ENCODE data around the gene FUBP3.

Gene FUBP3

GRCh38 chr9:130634801-130635200 lies 55.4 kb downstream of the FUBP3 start:
- DNase-seq: no peak

DNA sequence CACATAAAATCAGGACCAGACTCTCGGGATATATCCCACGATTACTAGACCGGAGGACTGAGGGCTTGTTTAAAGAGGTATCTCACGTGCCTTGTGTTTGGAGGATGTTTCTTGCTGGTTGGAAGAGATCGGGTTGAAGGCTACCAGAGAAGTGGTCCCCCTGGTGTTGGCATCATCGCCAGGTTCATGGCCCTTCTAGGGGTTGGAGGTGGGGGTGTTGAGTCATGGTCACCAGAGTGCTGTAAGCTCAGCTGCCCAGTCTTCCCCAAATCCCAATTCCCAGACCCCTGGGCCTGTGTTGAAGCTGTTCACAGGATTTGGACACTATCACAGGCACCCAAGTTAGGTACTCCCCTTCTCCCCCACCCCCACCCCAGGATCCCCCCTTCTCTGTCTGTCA lies 55.9 kb downstream of the FUBP3 start:
- no peak for DNase-seq

DNA sequence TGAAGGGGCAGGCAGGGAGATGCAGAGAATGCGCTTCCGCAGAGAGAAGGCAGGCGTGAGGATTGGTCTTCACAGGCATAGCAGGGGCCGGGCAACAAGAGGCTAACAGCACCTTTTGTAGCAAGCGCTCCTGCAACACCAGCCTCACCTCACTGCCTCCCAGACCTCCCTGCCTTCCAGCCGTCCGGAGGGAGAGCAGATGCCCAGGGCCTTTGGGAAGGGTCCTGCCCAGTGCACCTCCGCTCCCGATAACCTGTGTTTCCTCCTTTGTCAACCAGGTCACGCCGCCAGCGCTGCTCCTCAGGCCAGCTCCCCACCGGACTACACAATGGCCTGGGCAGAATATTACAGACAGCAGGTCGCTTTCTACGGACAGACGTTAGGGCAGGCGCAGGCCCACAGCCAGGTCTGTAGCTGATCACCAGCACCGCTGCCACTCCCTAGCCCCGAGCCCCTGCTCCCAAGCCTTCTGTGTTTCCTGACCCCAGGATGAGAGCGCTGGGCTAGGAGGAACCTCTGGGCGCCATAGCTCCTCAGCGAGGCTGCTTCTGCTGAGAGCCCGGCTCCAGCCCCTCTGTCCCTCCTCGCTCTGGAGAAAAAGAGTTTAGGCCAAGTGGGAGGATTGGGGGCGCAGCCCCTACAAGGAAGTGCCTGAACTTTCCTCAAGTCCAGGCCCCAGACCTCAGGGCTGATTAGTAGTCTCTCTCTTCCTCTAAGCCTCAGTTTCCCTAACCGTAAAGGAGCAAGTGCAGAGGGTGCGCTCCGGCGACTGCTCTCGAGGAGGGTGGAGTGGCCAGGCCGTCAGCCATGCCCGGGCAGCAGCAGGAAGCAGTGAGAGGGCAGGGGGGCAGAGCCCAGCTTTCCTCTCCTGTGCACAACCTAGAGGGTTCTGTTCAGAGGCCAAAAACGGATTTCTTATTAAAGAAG lies 56.6 kb downstream of the FUBP3 start:
- DNase-seq: no peak

GRCh38 chr9:130636648-130637020 lies 57.3 kb downstream of the FUBP3 start:
- DNase-seq: no peak

DNA sequence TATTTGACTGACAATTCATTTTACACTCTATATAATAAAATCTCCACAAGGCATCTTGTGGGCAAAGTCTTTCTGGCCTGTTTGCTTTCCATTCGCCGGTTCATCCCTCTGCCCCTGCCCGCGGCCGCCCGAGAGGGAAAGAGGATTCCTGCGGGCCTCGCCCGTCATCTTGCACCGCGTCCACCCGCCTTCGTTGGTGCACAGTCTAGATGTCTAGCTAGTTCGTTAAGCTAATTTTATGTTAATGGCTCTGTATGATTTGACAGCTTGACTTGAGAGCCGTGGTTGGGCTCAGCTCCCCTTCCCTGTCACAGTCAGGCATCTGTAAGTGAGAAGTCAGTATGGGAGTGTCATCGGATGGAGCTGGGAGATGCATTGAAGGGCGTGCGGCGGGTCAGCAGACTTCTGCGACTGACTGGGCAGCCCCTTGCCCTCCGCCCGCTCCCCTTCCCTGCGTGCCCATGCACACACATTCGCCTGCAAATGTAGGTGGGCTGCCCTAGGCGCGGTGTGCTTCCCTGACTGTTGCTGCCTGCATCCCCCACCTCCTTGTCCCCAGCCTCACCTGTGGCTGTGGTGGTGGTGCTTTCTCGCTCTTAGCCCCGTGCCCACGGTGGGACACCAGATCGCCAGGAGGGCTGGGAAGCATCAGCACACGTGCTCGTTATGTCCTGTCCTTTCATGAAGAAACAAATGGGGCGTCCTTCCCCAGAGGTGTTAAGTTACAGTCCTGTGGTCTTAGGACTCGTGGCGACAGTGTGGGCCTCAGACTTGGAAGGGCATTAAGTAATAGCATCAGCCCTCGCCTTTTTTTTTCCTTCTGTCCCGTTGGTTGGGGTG lies 59.1 kb downstream of the FUBP3 start:
- DNase-seq: no peak

DNA sequence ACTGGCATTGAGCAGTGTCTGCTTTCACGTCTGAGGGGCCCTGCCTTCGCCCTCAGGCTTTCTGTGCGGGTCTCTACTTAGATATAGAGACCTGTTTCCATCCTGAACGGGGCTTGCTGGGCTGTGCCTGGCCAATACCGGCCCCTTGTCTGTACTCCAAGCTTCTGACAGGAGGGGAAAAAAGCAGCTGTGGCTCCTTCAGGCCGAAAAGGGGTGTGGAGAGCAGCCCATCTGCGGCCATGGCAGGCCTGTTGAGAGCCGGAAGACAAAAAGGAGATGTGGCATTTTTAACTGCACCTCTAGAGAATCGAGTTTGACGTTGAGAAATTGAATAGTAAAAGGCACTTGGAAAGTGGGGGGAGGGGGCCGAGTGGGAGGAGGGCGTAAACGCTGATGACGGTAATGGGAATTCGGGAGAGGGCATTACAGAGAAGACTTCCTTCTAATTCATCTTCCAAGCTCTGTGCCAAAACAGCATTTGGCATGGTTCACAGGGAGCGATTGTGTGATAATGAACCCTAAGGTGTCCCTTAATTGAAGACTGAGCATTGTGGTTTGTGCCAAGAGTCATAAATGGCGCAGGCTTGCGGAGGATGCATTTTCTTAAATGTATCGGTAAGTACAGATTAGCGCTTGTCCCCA lies 59.9 kb downstream of the FUBP3 start:
- no peak for DNase-seq

DNA sequence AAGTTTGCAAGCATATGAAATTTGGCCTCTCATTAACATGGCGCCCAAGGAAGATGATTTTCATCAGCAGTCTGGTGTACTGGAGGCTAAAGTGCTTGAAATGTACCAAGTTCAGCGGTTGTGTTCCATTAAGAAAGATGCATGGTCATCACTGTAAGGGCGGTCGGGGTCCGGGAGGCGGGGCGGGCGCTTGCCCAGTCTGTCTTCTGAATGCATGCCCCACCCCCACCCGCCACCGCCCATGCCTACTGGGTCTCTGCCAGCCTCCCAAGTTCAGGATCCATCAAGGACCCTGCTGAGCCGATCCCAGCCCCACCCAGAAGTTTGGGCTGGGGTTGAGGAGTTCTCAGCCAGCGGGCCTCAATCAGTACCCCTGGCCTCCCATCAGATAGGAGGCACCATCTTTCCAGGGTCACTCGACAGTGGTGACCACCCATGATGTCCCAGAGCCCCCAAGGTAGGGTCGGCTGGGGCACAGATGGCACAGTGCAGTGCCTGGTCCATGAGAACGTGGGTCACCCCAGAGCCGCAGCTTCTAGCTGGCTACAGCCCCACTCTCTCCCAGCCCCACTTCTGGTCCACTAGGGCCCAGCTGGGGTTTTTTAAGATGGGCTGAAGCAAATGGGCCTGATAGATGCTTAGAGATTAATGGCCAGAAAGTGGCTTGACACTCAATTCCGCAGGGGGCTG lies 60.6 kb downstream of the FUBP3 start:
- no peak for DNase-seq

- DNase-seq: no peak
Observed at GRCh38 chr9:130640681-130641080, 61.3 kb downstream of the FUBP3 start.

DNA sequence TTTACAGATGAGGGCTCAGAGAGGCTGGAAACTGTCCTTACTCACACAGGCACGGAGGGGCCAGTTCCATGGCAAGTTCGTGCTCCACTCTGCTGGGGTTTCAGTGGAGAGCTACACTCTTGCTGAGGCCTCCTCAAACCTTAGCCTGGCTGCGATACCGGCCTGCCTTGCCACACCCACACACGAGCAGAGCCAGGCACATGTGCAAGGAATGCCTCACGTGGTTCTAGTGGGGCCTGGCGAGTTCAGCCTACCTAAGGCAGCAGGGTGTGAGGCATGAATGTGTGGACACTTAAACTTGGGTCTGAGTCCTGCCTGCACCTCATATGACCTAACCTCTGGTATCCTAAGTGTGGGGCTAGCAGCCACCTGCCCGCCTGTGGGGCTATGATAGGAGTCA lies 63.5 kb downstream of the FUBP3 start:
- DNase-seq: no peak

DNA sequence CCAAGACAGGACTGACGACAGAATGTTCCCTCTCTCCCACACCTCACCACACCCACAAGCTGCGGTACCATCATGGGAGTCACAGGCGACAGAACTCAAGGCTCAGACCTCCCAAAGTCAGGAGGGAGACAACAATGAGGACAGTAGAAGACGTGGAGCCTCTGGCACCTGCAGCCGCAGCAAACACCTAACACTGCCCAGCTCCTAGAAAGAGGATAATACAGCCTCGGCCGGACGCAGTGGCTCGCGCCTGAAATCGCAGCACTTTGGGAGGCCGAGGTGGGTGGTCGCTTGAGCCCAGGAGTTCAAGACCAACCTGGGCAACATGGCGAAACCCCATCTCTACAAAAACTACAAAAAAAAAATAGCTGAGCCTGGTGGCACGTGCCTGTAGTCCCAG lies 71.8 kb downstream of the FUBP3 start:
- DNase-seq: no peak

DNA sequence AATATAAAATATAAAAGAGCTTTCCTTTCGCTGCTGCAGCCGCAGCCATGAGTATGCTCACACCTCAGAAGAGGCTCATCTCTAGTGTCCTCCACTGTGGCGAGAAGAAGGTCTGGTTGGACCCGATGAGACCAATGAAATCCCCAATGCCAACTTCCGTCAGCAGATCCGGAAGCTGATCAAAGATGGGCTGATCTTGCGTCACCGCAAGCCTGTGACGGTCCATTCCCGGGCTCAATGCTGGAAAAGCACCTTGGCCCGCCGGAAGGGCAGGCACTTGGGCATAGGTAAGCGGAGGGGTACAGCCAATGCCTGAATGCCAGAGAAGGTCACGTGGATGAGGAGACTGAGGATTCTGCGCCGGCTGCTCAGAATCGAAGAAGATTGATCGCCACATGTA lies 72.4 kb downstream of the FUBP3 start:
- no peak for DNase-seq

GRCh38 chr9:130654879-130655278 lies 75.5 kb downstream of the FUBP3 start:
- DNase-seq: no peak

GRCh38 chr9:130658893-130659698 lies 79.7 kb downstream of the FUBP3 start:
- DNase-seq: no peak

- no peak for DNase-seq
Observed at GRCh38 chr9:130659699-130660248, 80.4 kb downstream of the FUBP3 start.

GRCh38 chr9:130660326-130660682 lies 80.9 kb downstream of the FUBP3 start:
- DNase-seq: no peak

DNA sequence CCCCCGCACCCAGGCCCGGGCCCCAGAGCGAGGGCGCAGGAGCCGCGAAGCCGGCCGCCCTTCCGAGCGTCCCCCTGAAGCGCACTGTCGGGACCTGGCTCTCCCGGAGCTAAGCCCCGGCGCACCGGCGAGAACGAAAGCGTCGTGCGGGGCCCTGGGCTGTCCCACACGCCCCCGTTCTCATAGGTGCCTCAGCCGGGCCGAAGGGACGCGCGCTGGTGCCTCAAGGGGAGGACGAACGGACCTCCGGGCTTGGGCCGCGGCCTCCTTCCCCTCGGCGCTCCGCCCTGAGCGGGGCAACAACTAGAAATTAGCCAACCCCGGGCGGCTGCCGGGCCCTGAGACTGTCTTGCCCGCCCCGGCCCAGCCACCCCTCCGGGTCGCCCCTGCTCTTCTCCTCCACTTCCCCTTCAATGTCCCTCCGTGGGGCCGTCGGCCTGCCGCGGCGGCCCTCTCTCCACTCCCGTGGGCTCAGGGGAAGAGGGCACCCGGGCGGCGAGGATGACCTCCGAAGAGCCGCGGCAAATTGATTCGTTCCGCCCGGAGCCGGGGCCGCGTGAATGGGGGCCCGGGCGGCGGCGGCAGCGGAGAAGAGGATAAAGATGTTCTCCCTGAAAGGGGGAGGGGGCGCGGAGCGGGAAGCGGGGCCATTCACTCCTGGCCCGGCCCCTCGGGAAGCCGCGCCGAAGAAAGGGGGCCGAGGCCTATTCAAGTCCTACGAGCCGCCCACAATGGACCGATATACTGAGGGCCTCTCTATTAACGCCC lies 81.5 kb downstream of the FUBP3 start:
- DNase-seq: no peak

- no peak for DNase-seq
Observed at GRCh38 chr9:130661451-130662098, 82.2 kb downstream of the FUBP3 start.

DNA sequence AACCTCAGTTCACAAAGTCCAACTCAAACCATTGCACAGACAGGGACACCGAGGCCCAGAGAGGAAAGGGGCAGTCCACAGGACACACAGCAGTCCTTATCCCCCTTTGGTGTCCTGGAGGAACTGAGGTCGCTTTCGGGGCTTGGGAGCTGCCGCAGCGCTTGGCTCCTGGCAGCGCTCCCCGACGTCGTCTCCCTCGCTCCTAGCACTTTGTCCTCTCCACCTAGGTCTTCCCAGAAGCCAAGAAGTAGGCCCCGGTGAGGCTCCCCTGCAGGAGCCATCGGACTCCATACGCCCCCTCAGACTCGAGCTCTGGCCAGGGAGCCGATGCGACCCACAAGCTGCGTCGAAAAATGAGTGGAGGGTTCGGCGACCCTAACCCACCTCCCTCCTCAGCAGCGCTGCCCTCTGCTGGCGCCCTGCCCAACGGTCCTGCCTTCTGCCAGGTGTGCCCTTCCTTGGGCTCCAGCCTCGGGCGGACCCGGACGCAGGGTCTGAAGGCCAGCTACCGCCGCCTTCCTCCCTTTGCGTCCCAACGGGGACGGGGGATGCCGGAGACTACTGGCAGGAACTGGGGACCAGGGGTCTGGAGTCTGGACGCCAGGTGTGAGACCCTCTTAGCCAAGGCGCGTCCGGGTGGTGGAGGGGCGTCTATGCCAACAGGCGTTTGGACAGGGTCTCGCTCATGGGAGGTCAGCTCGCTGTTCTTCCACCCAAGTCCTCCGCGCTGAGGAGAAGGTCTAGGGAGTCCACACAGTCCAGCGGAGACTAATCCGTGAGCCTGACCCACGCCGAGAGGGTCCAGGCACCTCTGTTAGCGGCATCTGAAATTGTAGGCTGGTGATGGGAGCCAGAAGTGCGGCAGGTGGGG lies 83.0 kb downstream of the FUBP3 start:
- DNase-seq: no peak

DNA sequence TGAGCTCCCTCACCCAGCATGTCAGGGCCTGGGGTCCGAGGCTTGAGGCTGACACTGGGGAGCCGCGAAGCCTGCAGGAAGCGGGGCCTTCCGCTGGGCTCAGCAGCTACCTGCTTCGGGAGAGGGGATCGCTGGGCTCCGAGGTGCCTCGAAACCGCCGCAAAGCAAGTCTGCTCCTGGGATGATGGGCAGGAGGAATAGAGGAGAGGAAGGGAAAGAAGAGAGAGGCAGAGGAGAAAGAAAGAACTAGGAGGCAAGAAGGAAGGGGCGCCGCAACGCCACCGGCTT lies 83.5 kb downstream of the FUBP3 start:
- no peak for DNase-seq

Measured in activated naive CD4-positive, alpha-beta T cell treated with anti-CD3 and anti-CD28 coated beads, Interleukin-2, amount 50 U/mL, for 16 hours (primary cell).